K562 (cell line): Measurements from ENCODE around the gene FHIT. TPM values are rescaled to one million over a fixed set of nuclear protein-coding genes. Genes with fewer than 3 reads are reported as not detected.

ENCODE experiments used
- ATAC-seq: fragments of 200-7000 bp; cut with Tn5 transposase; 3 replicates; pipeline ENCODE4 v1.9.1; 2020; ENCODE audit warnings: moderate library complexity
- BruUV-seq: library from RNA; stranded (reverse); fragments of 400-500 nt; replicated peaks from 2 replicates; lab custom pipeline; 2021; lab: Mats Ljungman, UMichigan
- CTCF ChIA-PET: fragments of 300-600 bp; formaldehyde crosslinking; extraction: SDS; loops from one replicate; lab custom pipeline; 2021; ENCODE audit warnings: low intra/inter-chr PET ratio; lab: Yijun Ruan, JAX
- POLR2A ChIA-PET: fragments of 300-600, 350-650 bp; sonication (Branson Sonifier 250); formaldehyde crosslinking; extraction: SDS; loops from one replicate; lab custom pipeline; 2021; ENCODE audit warnings: antibody characterized with exemption, inconsistent platforms; lab: Yijun Ruan, JAX
- DNase-seq, 4 experiments: peaks; one replicate each; pipeline versions ENCODE4 v3.0.0 to v3.0.0-alpha.2; 2011 to 2018; ENCODE audit warnings: low spot score in 3 of 4, mixed read lengths in 3 of 4; ENCODE audit errors: extremely low read depth in 1 of 4
- FAIRE-seq: peaks from 2 replicates; lab custom pipeline; 2011; peaks lifted over from hg19 to GRCh38; lab: Jason Lieb, UNC
- H2AFZ ChIP-seq: 2 replicates; pipeline ENCODE4 v1.6.0; 2011; ENCODE audit warnings: low read depth, low read length, control low read depth, inconsistent platforms
- H3K27ac ChIP-seq: fragments of 200-600 bp; 3 replicates; pipeline ENCODE4 v1.8.0; 2011; ENCODE audit warnings: low read depth, mild to moderate bottlenecking, control low read depth, inconsistent platforms, low read length, moderate library complexity, mixed read lengths; ENCODE audit errors: extremely low read depth
- H3K27me3 ChIP-seq, 2 experiments: fragments of 300-600 bp in 1 of 2; 2 replicates in 1 of 2; 3 replicates in 1 of 2; pipeline versions ENCODE4 v1.6.0 to v1.8.0; 2011; ENCODE audit warnings: inconsistent platforms in 2 of 2, low read length in 2 of 2, mild to moderate bottlenecking in 1 of 2, mixed read lengths in 1 of 2, moderate library complexity in 1 of 2; ENCODE audit not compliant: control insufficient read depth in 2 of 2, insufficient read depth in 2 of 2
- H3K36me3 ChIP-seq: fragments of 300-600 bp; 3 replicates; pipeline ENCODE4 v1.8.0; 2011; ENCODE audit warnings: mild to moderate bottlenecking, low read length, inconsistent platforms; ENCODE audit not compliant: control insufficient read depth, insufficient read depth
- H3K4me1 ChIP-seq, 2 experiments: fragments of 200-600 bp in 1 of 2; replicated peaks in 1 of 2; 2 replicates in 1 of 2; 3 replicates in 1 of 2; pipeline versions ENCODE4 v1.5.1 to v1.8.0; 2011; ENCODE audit warnings: inconsistent platforms in 2 of 2, low read length in 2 of 2, mild to moderate bottlenecking in 1 of 2, mixed read lengths in 1 of 2, moderate library complexity in 1 of 2; ENCODE audit not compliant: control insufficient read depth in 2 of 2, insufficient read depth in 2 of 2
- H3K4me2 ChIP-seq: 2 replicates; pipeline ENCODE4 v1.6.1; 2011; ENCODE audit warnings: low read length, control low read depth, inconsistent platforms, mixed read lengths; ENCODE audit not compliant: insufficient read depth
- H3K4me3 ChIP-seq: fragments of 200-600 bp; sonication (generic), shearing (Covaris generic); 2 replicates; pipeline ENCODE4 v1.5.1; 2016; ENCODE audit warnings: control low read depth, inconsistent platforms
- H3K79me2 ChIP-seq: fragments of 200-600 bp; 3 replicates; pipeline ENCODE4 v1.8.0; 2011; ENCODE audit warnings: low read length, inconsistent platforms; ENCODE audit not compliant: control insufficient read depth, insufficient read depth
- H3K9ac ChIP-seq, 2 experiments: 2 replicates each; pipeline versions ENCODE4 v1.6.0 to v1.6.1; 2011; ENCODE audit warnings: low read depth in 2 of 2, low read length in 2 of 2, control low read depth in 1 of 2, inconsistent platforms in 1 of 2, mild to moderate bottlenecking in 1 of 2, mixed read lengths in 1 of 2; ENCODE audit not compliant: insufficient read depth in 1 of 2
- H3K9me1 ChIP-seq: one replicate; pipeline ENCODE4 v1.6.0; 2011; ENCODE audit warnings: inconsistent platforms, mild to moderate bottlenecking, low read length, moderate library complexity; ENCODE audit not compliant: control insufficient read depth, insufficient read depth
- H3K9me3 ChIP-seq: replicated peaks from 2 replicates; pipeline ENCODE4 v1.5.1; 2011; ENCODE audit warnings: low read depth, low read length, inconsistent platforms; ENCODE audit not compliant: control insufficient read depth, insufficient read depth
- H4K20me1 ChIP-seq: replicated peaks from 2 replicates; pipeline ENCODE4 v1.6.1; 2011; ENCODE audit warnings: low read length, inconsistent platforms, mixed read lengths; ENCODE audit not compliant: control insufficient read depth, insufficient read depth
- ATF7 ChIP-seq: fragments of 450-650 bp; IDR thresholded peaks from 2 replicates; pipeline ENCODE4 v1.7.1; 2014; ENCODE audit warnings: mild to moderate bottlenecking, moderate library complexity
- BRF1 ChIP-seq: IDR thresholded peaks from 3 replicates; pipeline ENCODE4 v1.6.1; 2011; ENCODE audit warnings: borderline replicate concordance, mild to moderate bottlenecking; ENCODE audit not compliant: insufficient read length; ENCODE audit errors: extremely low read depth
- CAMTA2 ChIP-seq: fragments of 250-450 bp; sonication (Bioruptor Pico); conservative IDR thresholded peaks from 2 replicates; pipeline ENCODE4 v1.5.1; 2022
- FOXJ2 ChIP-seq: fragments of 200-800 bp; sonication (Bioruptor generic); IDR thresholded peaks from 2 replicates; pipeline ENCODE4 v1.6.1; 2016; ENCODE audit warnings: missing genetic modification characterization, missing compliant biosample characterization
- HMG20A ChIP-seq: fragments of 450-650 bp; formaldehyde crosslinking; conservative IDR thresholded peaks from 2 replicates; pipeline ENCODE4 v1.4.0; 2020; ENCODE audit warnings: mild to moderate bottlenecking, mixed read lengths
- HMGN3 ChIP-seq: IDR thresholded peaks from 2 replicates; pipeline ENCODE4 v1.6.1; 2011; ENCODE audit warnings: borderline replicate concordance, low read depth, mild to moderate bottlenecking, mixed read lengths, low read length; ENCODE audit not compliant: insufficient read length; ENCODE audit errors: extremely low read depth
- MAZ ChIP-seq, 2 experiments: fragments of 450-650 bp in 1 of 2; sonication (generic) in 1 of 2; formaldehyde crosslinking; IDR thresholded peaks in 1 of 2; conservative IDR thresholded peaks in 1 of 2; 2 replicates each; pipeline versions ENCODE4 v1.4.0 to v1.5.0; 2020; ENCODE audit warnings: mild to moderate bottlenecking in 1 of 2, missing genetic modification reagents in 1 of 2
- TCF7L2 ChIP-seq: fragments of 150-350 bp; IDR thresholded peaks from 2 replicates; pipeline ENCODE4 v1.6.1; 2016; ENCODE audit warnings: low read depth, mild to moderate bottlenecking, low read length, moderate library complexity
- ZNF146 ChIP-seq: IDR thresholded peaks from one replicate; pipeline ENCODE4 v1.6.1; 2018; ENCODE audit warnings: missing compliant biosample characterization; ENCODE audit not compliant: unreplicated experiment
- WGBS: fragments of 100-300 bp; shearing (Covaris generic); methylation state at CpG from one replicate; pipeline ENCODE4 v1.1.6; 2016; ENCODE audit warnings: low coverage, mixed read lengths; ENCODE audit not compliant: insufficient coverage; ENCODE audit errors: missing lambda C conversion rate; 5-methylcytosine and 5-hydroxymethylcytosine counted together
- in situ Hi-C: fragments of 300-500 bp; cut with MboI; formaldehyde crosslinking; loops from 4 replicates; pipeline ENCODE4 v1.15.0; 2018; ENCODE audit warnings: inconsistent platforms, mixed read lengths
- intact Hi-C: fragments of 100-400 bp; cut with micrococcal nuclease; formaldehyde crosslinking; loops from 2 replicates; pipeline ENCODE4 v1.14.2; 2022
- polyA plus RNA-seq, 8 experiments: library from polyadenylated mRNA; depleted of rRNA in 4 of 8; stranded (reverse) in 5 of 8; unstranded in 3 of 8; fragments of >200 nt; fragmentation: Nextera tagmentation in 2 of 8; fragmentation: Illumina TruSeq in 1 of 8; extraction: Ambion mirVana in 2 of 8; extraction: Trizol in 1 of 8; gene quantifications; 2 replicates each; pipeline versions ENCODE4 v1.2.1 to v1.2.3, GENCODE V29; 2011 to 2014; ENCODE audit warnings: inconsistent platforms in 1 of 8, missing spikeins in 1 of 8
- total RNA-seq, 7 experiments: library from RNA; depleted of rRNA in 6 of 7; stranded (reverse); fragments of >200 nt in 6 of 7; fragmentation: Illumina TruSeq in 2 of 7; extraction: Trizol in 2 of 7; gene quantifications; 2 replicates each; pipeline versions ENCODE4 v1.2.1 to v1.2.3, GENCODE V29; 2011 to 2021; ENCODE audit warnings: low replicate concordance in 1 of 7
- TF ChIP-seq, protein P1 (sequence below): sonication (generic); formaldehyde crosslinking; IDR thresholded peaks from 2 replicates; pipeline ENCODE4 v1.8.1; 2023; ENCODE audit warnings: mild to moderate bottlenecking, missing genetic modification reagents

Gene FHIT
- total and polyA plus RNA-seq, 9 of the 15 experiments (the other 6 are each of a cell fraction or from before 2014, with no cell fraction given) = 1.7 to 9.1 (median 4.3) TPM

DNA sequence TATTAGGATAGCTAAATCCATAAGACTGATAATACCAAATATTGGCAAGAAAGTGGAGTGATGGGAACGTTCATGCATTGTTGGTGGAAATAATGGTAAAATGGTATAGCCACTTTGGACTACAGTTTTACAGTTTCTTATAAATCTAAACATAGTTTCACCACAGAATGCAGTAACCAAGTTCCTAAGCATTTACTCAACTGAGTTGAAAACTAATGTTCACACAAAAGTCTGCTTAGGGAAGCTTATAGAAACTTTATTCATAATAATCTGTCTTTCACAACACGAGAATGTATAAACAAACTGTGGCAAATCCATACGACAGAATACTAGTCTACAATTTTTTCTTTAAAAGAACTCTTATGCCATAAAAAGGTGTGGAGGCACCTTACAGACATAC, 969.3 kb downstream of the FHIT start:
- H4K20me1 ChIP-seq = no peaks in the 10 kb centered on the region
- no peak overlapping the region for H3K27ac ChIP-seq
- H3K27me3 ChIP-seq = no peaks in the 10 kb centered on the region
- WGBS = 72% methylated on average over 3 of the region's 3 CpGs
- H3K36me3 ChIP-seq = no peaks in the 10 kb centered on the region
- H3K79me2 ChIP-seq = no peaks in the 10 kb centered on the region
- H3K9ac ChIP-seq = no peak overlapping the region
- POLR2A ChIA-PET = interaction anchor here (0.6 to 1.4 kb wide), 2 partner anchors 9 to 39 kb away, joined by 3 to 4 read pairs; no protein-coding TSS in a partner anchor
- in situ Hi-C loops (no loop called here), intact Hi-C loops (no loop called here)
- H3K4me3 ChIP-seq = no peak overlapping the region
- H3K9me3 ChIP-seq = no peaks in the 10 kb centered on the region
- FAIRE-seq (no peak), ATAC-seq (no peak)
- no peak overlapping the region; the same call in 1 of the 2 replicates for H2AFZ ChIP-seq
- peaks cover 0 to 12% of the 10 kb centered on the region in 2 experiments; a peak in 3 of 5 replicates for H3K4me1 ChIP-seq
- H3K4me2 ChIP-seq = no peak overlapping the region
- TF ChIP-seq HMGN3 (no peak), HMG20A (CRISPR knock-in tag) (no peak), ZNF146 (CRISPR knock-in tag) (no peak), FOXJ2 (tag) (no peak), ATF7 (no peak), CAMTA2 (CRISPR knock-in tag) (no peak), MAZ (CRISPR knock-in tag; conservative IDR thresholded peaks at IDR 0.05 in 1 of 2, IDR thresholded peaks at IDR 0.05 in 1 of 2) (no peak), TCF7L2 (no peak), BRF1 (no peak)
- TF ChIP-seq, protein P1, sequence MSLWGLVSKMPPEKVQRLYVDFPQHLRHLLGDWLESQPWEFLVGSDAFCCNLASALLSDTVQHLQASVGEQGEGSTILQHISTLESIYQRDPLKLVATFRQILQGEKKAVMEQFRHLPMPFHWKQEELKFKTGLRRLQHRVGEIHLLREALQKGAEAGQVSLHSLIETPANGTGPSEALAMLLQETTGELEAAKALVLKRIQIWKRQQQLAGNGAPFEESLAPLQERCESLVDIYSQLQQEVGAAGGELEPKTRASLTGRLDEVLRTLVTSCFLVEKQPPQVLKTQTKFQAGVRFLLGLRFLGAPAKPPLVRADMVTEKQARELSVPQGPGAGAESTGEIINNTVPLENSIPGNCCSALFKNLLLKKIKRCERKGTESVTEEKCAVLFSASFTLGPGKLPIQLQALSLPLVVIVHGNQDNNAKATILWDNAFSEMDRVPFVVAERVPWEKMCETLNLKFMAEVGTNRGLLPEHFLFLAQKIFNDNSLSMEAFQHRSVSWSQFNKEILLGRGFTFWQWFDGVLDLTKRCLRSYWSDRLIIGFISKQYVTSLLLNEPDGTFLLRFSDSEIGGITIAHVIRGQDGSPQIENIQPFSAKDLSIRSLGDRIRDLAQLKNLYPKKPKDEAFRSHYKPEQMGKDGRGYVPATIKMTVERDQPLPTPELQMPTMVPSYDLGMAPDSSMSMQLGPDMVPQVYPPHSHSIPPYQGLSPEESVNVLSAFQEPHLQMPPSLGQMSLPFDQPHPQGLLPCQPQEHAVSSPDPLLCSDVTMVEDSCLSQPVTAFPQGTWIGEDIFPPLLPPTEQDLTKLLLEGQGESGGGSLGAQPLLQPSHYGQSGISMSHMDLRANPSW (CRISPR knock-in tag) = no peak
- TF ChIP-seq, all 486 proteins: peak for 0
- no peak for DNase-seq
- no peaks in the 10 kb centered on the region for H3K9me1 ChIP-seq
- CTCF ChIA-PET = no interaction called here
- no TSS peak for BruUV-seq
